HCT116 (cell line): Measurements from ENCODE around the gene THRB. TPM values are rescaled to one million over a fixed set of nuclear protein-coding genes. Genes with fewer than 3 reads are reported as not detected.

Experiments used
- ATAC-seq: fragments of 200-7000 bp; cut with Tn5 transposase; 2 replicates; pipeline ENCODE4 v1.9.1; 2020; ENCODE audit warnings: mild to moderate bottlenecking, moderate library complexity
- BruUV-seq: library from RNA; stranded (reverse); fragments of 400-500 nt; replicated peaks from 2 replicates; lab custom pipeline; 2021; lab: Mats Ljungman, UMichigan
- CTCF ChIA-PET: fragments of 300-600 bp; sonication (Branson Sonifier 250); formaldehyde crosslinking; loops from one replicate; lab custom pipeline; 2021; ENCODE audit warnings: antibody characterized with exemption; lab: Charles Lee
- POLR2A ChIA-PET: fragments of 300-600, 350-600 bp; sonication (Branson Sonifier 250); formaldehyde crosslinking; loops from one replicate; lab custom pipeline; 2021; ENCODE audit warnings: antibody characterized with exemption; lab: Charles Lee
- RAD21 ChIA-PET, 2 experiments: fragments of 300-600 bp; sonication (Branson Sonifier 250); formaldehyde crosslinking; loops; one replicate each; lab custom pipeline; 2023; ENCODE audit warnings: low total read pairs in 2 of 2; ENCODE audit not compliant: uncharacterized antibody in 2 of 2, unreplicated experiment in 2 of 2, low non-redundant PET in 1 of 2; lab: Charles Lee
- DNase-seq: peaks from one replicate; pipeline ENCODE4 v3.0.0-alpha.2; 2010; ENCODE audit warnings: low read depth, low spot score
- H2AFZ ChIP-seq: fragments of 200-600 bp; shearing (Covaris generic), sonication (generic); 2 replicates; pipeline ENCODE4 v1.6.1; 2017; ENCODE audit warnings: low read depth, mixed run types, mixed read lengths, antibody characterized with exemption, low read length; ENCODE audit not compliant: poor library complexity, severe bottlenecking
- H3K27ac ChIP-seq: 2 replicates; pipeline ENCODE4 v1.5.1; 2012; ENCODE audit warnings: low read depth, low read length
- H3K27me3 ChIP-seq: fragments of 200-600 bp; sonication (generic); 2 replicates; pipeline ENCODE4 v1.6.1; 2016; ENCODE audit warnings: mixed run types, low read length, mixed read lengths; ENCODE audit not compliant: insufficient read depth
- H3K36me3 ChIP-seq, 2 experiments: fragments of 200-500 bp in 1 of 2; fragments of 200-600 bp in 1 of 2; sonication (Bioruptor generic) in 1 of 2; sonication (generic) in 1 of 2; 2 replicates each; pipeline versions ENCODE4 v1.5.1 to v1.6.1; 2014 to 2016; ENCODE audit warnings: low read length in 2 of 2, inconsistent platforms in 1 of 2, mixed read lengths in 1 of 2, mixed run types in 1 of 2; ENCODE audit not compliant: insufficient read depth in 2 of 2, control insufficient read depth in 1 of 2
- H3K4me1 ChIP-seq, 2 experiments: fragments of 200-600 bp in 1 of 2; sonication (generic) in 1 of 2; 2 replicates each; pipeline versions ENCODE4 v1.5.1 to v1.6.1; 2012 to 2017; ENCODE audit warnings: low read length in 2 of 2, inconsistent platforms in 1 of 2, mild to moderate bottlenecking in 1 of 2, mixed read lengths in 1 of 2, mixed run types in 1 of 2, moderate library complexity in 1 of 2; ENCODE audit not compliant: insufficient read depth in 2 of 2, control insufficient read depth in 1 of 2
- H3K4me2 ChIP-seq: fragments of 200-600 bp; sonication (generic); 2 replicates; pipeline ENCODE4 v1.6.1; 2017; ENCODE audit warnings: mixed run types, low read length, mixed read lengths
- H3K4me3 ChIP-seq, 2 experiments: fragments of 200-600 bp in 1 of 2; sonication (generic) in 1 of 2; replicated peaks in 1 of 2; 2 replicates each; pipeline ENCODE4 v1.5.1; 2011 to 2016; ENCODE audit warnings: low read length in 2 of 2, control low read depth in 1 of 2, low read depth in 1 of 2, mild to moderate bottlenecking in 1 of 2, mixed read lengths in 1 of 2, mixed run types in 1 of 2
- H3K79me2 ChIP-seq: fragments of 200-600 bp; sonication (generic); 2 replicates; pipeline ENCODE4 v1.6.1; 2017; ENCODE audit warnings: mild to moderate bottlenecking, mixed run types, low read length, moderate library complexity, mixed read lengths; ENCODE audit not compliant: insufficient read depth
- H3K9ac ChIP-seq: fragments of 200-600 bp; sonication (generic); 2 replicates; pipeline ENCODE4 v1.6.1; 2016; ENCODE audit warnings: low read length, mixed read lengths
- H3K9me2 ChIP-seq: fragments of 200-600 bp; sonication (generic), shearing (Covaris generic); 2 replicates; pipeline ENCODE4 v1.6.1; 2017; ENCODE audit warnings: mixed run types, mild to moderate bottlenecking, moderate library complexity; ENCODE audit not compliant: insufficient read depth
- H3K9me3 ChIP-seq, 2 experiments: fragments of 200-500 bp in 1 of 2; fragments of 200-600 bp in 1 of 2; sonication (Bioruptor generic) in 1 of 2; sonication (generic) in 1 of 2; 2 replicates each; pipeline ENCODE4 v1.6.1; 2014 to 2017; ENCODE audit warnings: low read length in 2 of 2, mixed read lengths in 2 of 2, inconsistent platforms in 1 of 2, low read depth in 1 of 2, mild to moderate bottlenecking in 1 of 2, mixed run types in 1 of 2, moderate library complexity in 1 of 2; ENCODE audit not compliant: control insufficient read depth in 1 of 2, insufficient read depth in 1 of 2
- H4K20me1 ChIP-seq: fragments of 200-600 bp; sonication (generic), shearing (Covaris generic); 2 replicates; pipeline ENCODE4 v1.6.1; 2017; ENCODE audit warnings: mixed run types, mild to moderate bottlenecking, moderate library complexity; ENCODE audit not compliant: insufficient read depth
- CEBPB ChIP-seq: IDR thresholded peaks from 2 replicates; pipeline ENCODE4 v1.6.1; 2012; ENCODE audit warnings: low read depth
- EZH2 ChIP-seq: fragments of 200-600 bp; sonication (generic); IDR thresholded peaks from 2 replicates; pipeline ENCODE4 v1.6.1; 2017; ENCODE audit warnings: antibody characterized with exemption, mixed run types
- FOSL1 ChIP-seq: IDR thresholded peaks from 2 replicates; pipeline ENCODE4 v1.6.1; 2012; ENCODE audit warnings: low read depth
- JUND ChIP-seq: IDR thresholded peaks from 2 replicates; pipeline ENCODE4 v1.6.1; 2012
- POLR2AphosphoS5 ChIP-seq: IDR thresholded peaks from 2 replicates; pipeline ENCODE4 v1.6.1; 2011; ENCODE audit warnings: mild to moderate bottlenecking, low read depth, low read length, moderate library complexity
- RAD21 ChIP-seq: IDR thresholded peaks from 2 replicates; pipeline ENCODE4 v1.6.1; 2012; ENCODE audit warnings: low read depth, mild to moderate bottlenecking
- SIN3A ChIP-seq: IDR thresholded peaks from 2 replicates; pipeline ENCODE4 v1.6.1; 2012; ENCODE audit warnings: low read depth
- SP1 ChIP-seq: IDR thresholded peaks from 2 replicates; pipeline ENCODE4 v1.6.1; 2012; ENCODE audit warnings: low read depth
- SRF ChIP-seq: IDR thresholded peaks from 2 replicates; pipeline ENCODE4 v1.6.1; 2012; ENCODE audit warnings: low read depth
- YY1 ChIP-seq: IDR thresholded peaks from 2 replicates; pipeline ENCODE4 v1.6.1; 2011; ENCODE audit warnings: low read length, low read depth, moderate library complexity, mild to moderate bottlenecking; ENCODE audit not compliant: insufficient replicate concordance; ENCODE audit errors: extremely low read depth
- intact Hi-C: fragments of 100-400 bp; cut with micrococcal nuclease; formaldehyde crosslinking; loops from 2 replicates; pipeline ENCODE4 v1.10.0; 2022
- total RNA-seq: library from RNA; stranded (reverse); gene quantifications from one replicate; pipeline ENCODE4 v1.2.1, GENCODE V29; 2021; ENCODE audit not compliant: unreplicated experiment
- TF ChIP-seq, protein P1 (sequence below): IDR thresholded peaks from 2 replicates; pipeline ENCODE4 v1.6.1; 2012
- TF ChIP-seq, protein P2 (sequence below): IDR thresholded peaks from 2 replicates; pipeline ENCODE4 v1.6.1; 2012
- TF ChIP-seq, protein P3 (sequence below): IDR thresholded peaks from 2 replicates; pipeline ENCODE4 v1.6.1; 2011; ENCODE audit warnings: mild to moderate bottlenecking, low read length, moderate library complexity; ENCODE audit not compliant: insufficient replicate concordance; ENCODE audit errors: extremely low read depth

Gene THRB
- total RNA-seq, 1 experiment from 2014 or later = 2.5 TPM

DNA sequence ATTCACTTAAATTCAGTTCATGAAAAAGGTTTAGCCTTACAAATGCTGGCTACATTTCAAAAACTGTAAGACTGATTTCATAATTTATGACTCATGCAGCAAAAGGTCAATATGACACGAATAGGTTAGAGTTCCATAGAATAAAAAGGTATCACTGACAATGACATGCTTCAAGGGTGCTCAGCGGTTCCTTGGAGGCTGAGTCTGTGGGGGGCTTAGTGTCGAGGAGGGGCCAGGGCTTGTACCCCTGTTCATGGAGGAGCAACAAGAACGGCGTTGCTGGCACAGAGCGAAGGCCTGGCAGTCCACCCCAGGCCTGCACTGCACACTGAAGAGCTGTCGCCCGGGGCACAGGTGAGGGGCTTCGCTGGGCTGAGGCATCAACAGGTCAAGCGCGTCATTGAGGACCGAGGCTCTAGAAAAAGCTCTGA is 375.3 kb downstream of the THRB start:
- peak; percentile 8 for DNase-seq
- H3K27me3 ChIP-seq = no peaks in the 10 kb centered on the region
- RAD21 ChIA-PET = no interaction called here
- no TSS peak for BruUV-seq
- H3K79me2 ChIP-seq = no peaks in the 10 kb centered on the region
- H3K4me2 ChIP-seq = peak overlapping the region; percentile 46
- no peaks in the 10 kb centered on the region for H3K9me2 ChIP-seq
- H3K36me3 ChIP-seq = no peaks in the 10 kb centered on the region
- CTCF ChIA-PET = no interaction called here
- POLR2A ChIA-PET = no interaction called here
- H3K9me3 ChIP-seq = no peaks in the 10 kb centered on the region
- peaks cover 0 to 16% of the 10 kb centered on the region in 2 experiments; a peak in 2 of 4 replicates for H3K4me1 ChIP-seq
- no peak for TF ChIP-seq EZH2
- TF ChIP-seq, protein P1, sequence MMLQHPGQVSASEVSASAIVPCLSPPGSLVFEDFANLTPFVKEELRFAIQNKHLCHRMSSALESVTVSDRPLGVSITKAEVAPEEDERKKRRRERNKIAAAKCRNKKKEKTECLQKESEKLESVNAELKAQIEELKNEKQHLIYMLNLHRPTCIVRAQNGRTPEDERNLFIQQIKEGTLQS = no peak
- peak; percentile 84 for TF ChIP-seq CEBPB
- TF ChIP-seq YY1 = no peak
- no peak for TF ChIP-seq POLR2AphosphoS5
- TF ChIP-seq FOSL1 = peak; percentile 73
- peak; percentile 63 for TF ChIP-seq JUND
- no peak for TF ChIP-seq RAD21
- no peak for TF ChIP-seq SRF
- no peak for TF ChIP-seq SIN3A
- peak; percentile 30; the same call in 1 of the 2 replicates for TF ChIP-seq SP1
- TF ChIP-seq, protein P2, sequence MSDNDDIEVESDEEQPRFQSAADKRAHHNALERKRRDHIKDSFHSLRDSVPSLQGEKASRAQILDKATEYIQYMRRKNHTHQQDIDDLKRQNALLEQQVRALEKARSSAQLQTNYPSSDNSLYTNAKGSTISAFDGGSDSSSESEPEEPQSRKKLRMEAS = no peak
- TF ChIP-seq, protein P3, sequence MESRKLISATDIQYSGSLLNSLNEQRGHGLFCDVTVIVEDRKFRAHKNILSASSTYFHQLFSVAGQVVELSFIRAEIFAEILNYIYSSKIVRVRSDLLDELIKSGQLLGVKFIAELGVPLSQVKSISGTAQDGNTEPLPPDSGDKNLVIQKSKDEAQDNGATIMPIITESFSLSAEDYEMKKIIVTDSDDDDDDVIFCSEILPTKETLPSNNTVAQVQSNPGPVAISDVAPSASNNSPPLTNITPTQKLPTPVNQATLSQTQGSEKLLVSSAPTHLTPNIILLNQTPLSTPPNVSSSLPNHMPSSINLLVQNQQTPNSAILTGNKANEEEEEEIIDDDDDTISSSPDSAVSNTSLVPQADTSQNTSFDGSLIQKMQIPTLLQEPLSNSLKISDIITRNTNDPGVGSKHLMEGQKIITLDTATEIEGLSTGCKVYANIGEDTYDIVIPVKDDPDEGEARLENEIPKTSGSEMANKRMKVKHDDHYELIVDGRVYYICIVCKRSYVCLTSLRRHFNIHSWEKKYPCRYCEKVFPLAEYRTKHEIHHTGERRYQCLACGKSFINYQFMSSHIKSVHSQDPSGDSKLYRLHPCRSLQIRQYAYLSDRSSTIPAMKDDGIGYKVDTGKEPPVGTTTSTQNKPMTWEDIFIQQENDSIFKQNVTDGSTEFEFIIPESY = no peak
- TF ChIP-seq, all 23 proteins: peak for 4
- intact Hi-C loops = no loop called here
- H3K9ac ChIP-seq = no peak overlapping the region
- no peak overlapping the region for H3K4me3 ChIP-seq
- peak; percentile 30; the same call in 1 of the 2 replicates for ATAC-seq
- no peak overlapping the region for H2AFZ ChIP-seq
- H4K20me1 ChIP-seq = no peaks in the 10 kb centered on the region
- H3K27ac ChIP-seq = no peak overlapping the region
